Endothelial cell (in vitro differentiated cells): ENCODE data around the gene MTX3. TPM values are rescaled to one million over a fixed set of nuclear protein-coding genes. Genes with fewer than 3 reads are reported as not detected.
A peak's percentile ranks its signal among the peaks of the same experiment; 100 is the strongest.

Experiments used
- DNase-seq: peaks from one replicate; pipeline ENCODE4 v3.0.0; 2021; ENCODE audit warnings: low spot score
- H3K27ac Mint-ChIP-seq: one replicate; pipeline ENCODE4 v1.8.0; 2021; ENCODE audit warnings: mixed read lengths, inconsistent platforms; ENCODE audit not compliant: unreplicated experiment
- H3K27me3 Mint-ChIP-seq: one replicate; pipeline ENCODE4 v1.8.0; 2021; ENCODE audit warnings: mild to moderate bottlenecking, moderate library complexity, mixed read lengths, inconsistent platforms; ENCODE audit not compliant: unreplicated experiment
- H3K36me3 Mint-ChIP-seq: one replicate; pipeline ENCODE4 v1.8.0; 2021; ENCODE audit warnings: mild to moderate bottlenecking, low read depth, mixed read lengths, inconsistent platforms; ENCODE audit not compliant: unreplicated experiment
- H3K4me1 Mint-ChIP-seq: one replicate; pipeline ENCODE4 v1.8.0; 2021; ENCODE audit warnings: mild to moderate bottlenecking, mixed read lengths, inconsistent platforms; ENCODE audit not compliant: unreplicated experiment
- H3K4me3 Mint-ChIP-seq: one replicate; pipeline ENCODE4 v1.8.0; 2021; ENCODE audit warnings: mild to moderate bottlenecking, mixed read lengths, inconsistent platforms; ENCODE audit not compliant: unreplicated experiment
- H3K9me3 Mint-ChIP-seq: one replicate; pipeline ENCODE4 v1.8.0; 2021; ENCODE audit warnings: mixed read lengths, inconsistent platforms; ENCODE audit not compliant: unreplicated experiment
- total RNA-seq: library from RNA; stranded (reverse); fragmentation: NEBNext Ultra II Directional; extraction: Animal tissue kit (Norgen Biotek cat#: 25700); gene quantifications from one replicate; pipeline ENCODE4 v1.2.1, GENCODE V29; 2021; ENCODE audit not compliant: unreplicated experiment
- TF ChIP-seq, protein P1 (sequence below): fragments of 200-600 bp; sonication (generic); IDR thresholded peaks from one replicate; pipeline ENCODE4 v1.5.0; 2021; ENCODE audit warnings: antibody characterized with exemption; ENCODE audit not compliant: unreplicated experiment

Gene MTX3
- total RNA-seq, 1 donor from 2014 or later, result 13.1 TPM

- no peaks in the 10 kb centered on the region for H3K9me3 Mint-ChIP-seq
- no peaks in the 10 kb centered on the region for H3K27me3 Mint-ChIP-seq
- peaks cover 13% of the 10 kb centered on the region for H3K4me1 Mint-ChIP-seq
- H3K27ac Mint-ChIP-seq, result no peak overlapping the region
- no peak for DNase-seq
- H3K4me3 Mint-ChIP-seq, result no peak overlapping the region
- TF ChIP-seq, protein P1, sequence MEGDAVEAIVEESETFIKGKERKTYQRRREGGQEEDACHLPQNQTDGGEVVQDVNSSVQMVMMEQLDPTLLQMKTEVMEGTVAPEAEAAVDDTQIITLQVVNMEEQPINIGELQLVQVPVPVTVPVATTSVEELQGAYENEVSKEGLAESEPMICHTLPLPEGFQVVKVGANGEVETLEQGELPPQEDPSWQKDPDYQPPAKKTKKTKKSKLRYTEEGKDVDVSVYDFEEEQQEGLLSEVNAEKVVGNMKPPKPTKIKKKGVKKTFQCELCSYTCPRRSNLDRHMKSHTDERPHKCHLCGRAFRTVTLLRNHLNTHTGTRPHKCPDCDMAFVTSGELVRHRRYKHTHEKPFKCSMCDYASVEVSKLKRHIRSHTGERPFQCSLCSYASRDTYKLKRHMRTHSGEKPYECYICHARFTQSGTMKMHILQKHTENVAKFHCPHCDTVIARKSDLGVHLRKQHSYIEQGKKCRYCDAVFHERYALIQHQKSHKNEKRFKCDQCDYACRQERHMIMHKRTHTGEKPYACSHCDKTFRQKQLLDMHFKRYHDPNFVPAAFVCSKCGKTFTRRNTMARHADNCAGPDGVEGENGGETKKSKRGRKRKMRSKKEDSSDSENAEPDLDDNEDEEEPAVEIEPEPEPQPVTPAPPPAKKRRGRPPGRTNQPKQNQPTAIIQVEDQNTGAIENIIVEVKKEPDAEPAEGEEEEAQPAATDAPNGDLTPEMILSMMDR, result no peak
- no peaks in the 10 kb centered on the region for H3K36me3 Mint-ChIP-seq
Observed at GRCh38 chr5:79963261-79964061, 27.6 kb downstream of the MTX3 start.

- no peak overlapping the region for H3K4me3 Mint-ChIP-seq
- H3K4me1 Mint-ChIP-seq, result peaks cover 13% of the 10 kb centered on the region
- no peak for DNase-seq
- H3K9me3 Mint-ChIP-seq, result no peaks in the 10 kb centered on the region
- no peaks in the 10 kb centered on the region for H3K36me3 Mint-ChIP-seq
- TF ChIP-seq, protein P1, result no peak
- H3K27me3 Mint-ChIP-seq, result no peaks in the 10 kb centered on the region
- H3K27ac Mint-ChIP-seq, result peak overlapping the region; percentile 38
Observed at GRCh38 chr5:79962575-79963222, 28.4 kb downstream of the MTX3 start.

- H3K4me3 Mint-ChIP-seq, result no peak overlapping the region
- DNase-seq, result no peak
- TF ChIP-seq, protein P1, result no peak
- no peaks in the 10 kb centered on the region for H3K9me3 Mint-ChIP-seq
- H3K27ac Mint-ChIP-seq, result no peak overlapping the region
- peaks cover 18% of the 10 kb centered on the region for H3K4me1 Mint-ChIP-seq
- peaks cover 4% of the 10 kb centered on the region for H3K36me3 Mint-ChIP-seq
- peaks cover 2% of the 10 kb centered on the region for H3K27me3 Mint-ChIP-seq
Observed at GRCh38 chr5:79961716-79962574, 29.1 kb downstream of the MTX3 start.

GRCh38 chr5:79959407-79959806 lies 31.7 kb downstream of the MTX3 start:
- Mint-ChIP-seq H3K4me1 (peaks cover 27% of the 10 kb centered on the region), H3K4me3 (no peak overlapping the region), H3K27me3 (peaks cover 2% of the 10 kb centered on the region), H3K36me3 (peaks cover 4% of the 10 kb centered on the region), H3K27ac (no peak overlapping the region), H3K9me3 (no peaks in the 10 kb centered on the region)
- TF ChIP-seq, protein P1, result no peak
- DNase-seq, result no peak
